Ectodermal cell (in vitro differentiated cells): Measurements from ENCODE around the gene MICOS13.
A peak's percentile ranks its signal among the peaks of the same experiment; 100 is the strongest.

Experiments
- H3K27ac ChIP-seq: 2 replicates; pipeline ENCODE4 v1.7.0; 2013; ENCODE audit warnings: mild to moderate bottlenecking, low read depth, low read length; ENCODE audit not compliant: insufficient read depth, poor library complexity, severe bottlenecking
- H3K27me3 ChIP-seq: 2 replicates; pipeline ENCODE4 v1.7.0; 2013; ENCODE audit warnings: mild to moderate bottlenecking, low read length; ENCODE audit not compliant: insufficient read depth, control insufficient read depth, poor library complexity, severe bottlenecking
- H3K36me3 ChIP-seq: one replicate; pipeline ENCODE4 v1.7.0; 2013; ENCODE audit warnings: low read length; ENCODE audit not compliant: control insufficient read depth, insufficient read depth
- H3K4me1 ChIP-seq: one replicate; pipeline ENCODE4 v1.7.0; 2013; ENCODE audit warnings: low read length; ENCODE audit not compliant: control insufficient read depth, insufficient read depth
- H3K4me3 ChIP-seq: 2 replicates; pipeline ENCODE4 v1.7.0; 2013; ENCODE audit warnings: low read depth, low read length, control low read depth; ENCODE audit not compliant: insufficient read depth
- H3K9me3 ChIP-seq: 2 replicates; pipeline ENCODE4 v1.7.0; 2013; ENCODE audit warnings: mild to moderate bottlenecking, low read length, moderate library complexity; ENCODE audit not compliant: control insufficient read depth
- WGBS, 2 experiments: methylation state at CpG; one replicate each; pipeline ENCODE4 v1.1.7; 2013; ENCODE audit warnings: missing lambda C conversion rate in 2 of 2; 5-methylcytosine and 5-hydroxymethylcytosine counted together

The MICOS13 gene

DNA sequence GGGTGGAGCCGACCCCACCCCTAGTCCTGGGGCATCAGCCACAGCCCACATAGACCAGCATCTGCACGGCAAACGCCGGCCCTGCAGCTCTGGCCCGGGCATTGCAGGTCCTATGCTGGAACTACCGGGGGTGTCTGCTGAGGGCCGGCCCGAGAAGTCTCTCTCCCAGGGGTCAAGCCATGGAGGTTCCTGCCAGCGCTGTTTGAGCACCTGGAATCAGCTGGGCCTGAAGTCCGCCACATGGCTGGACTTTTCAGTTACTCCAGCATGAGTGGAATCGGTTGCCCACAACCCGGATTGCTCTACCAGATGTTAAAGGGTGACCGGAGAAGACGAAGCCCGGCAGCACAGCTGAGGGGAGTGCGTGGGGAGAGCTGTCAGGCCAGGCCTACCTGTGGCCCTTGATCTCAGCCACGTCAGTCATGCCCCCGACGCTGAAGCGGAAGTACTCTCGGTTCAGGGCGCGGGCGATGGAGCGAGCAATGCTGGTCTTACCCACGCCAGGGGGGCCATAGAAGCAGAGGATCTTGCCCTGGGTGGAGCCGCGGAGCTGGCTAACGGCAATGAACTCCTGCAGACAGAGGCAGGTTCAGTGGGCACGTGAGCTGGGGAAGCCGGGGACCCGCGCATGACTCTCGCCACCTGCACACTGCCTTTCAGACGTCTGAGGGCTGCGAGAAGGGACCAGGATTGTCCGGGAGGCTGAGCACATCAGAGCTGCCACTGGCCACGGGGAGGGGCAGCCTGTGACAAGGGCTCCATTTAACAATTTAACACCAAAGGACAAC, 18.5 kb upstream of the MICOS13 start:
- H3K4me1 ChIP-seq, result no peaks in the 10 kb centered on the region
- H3K36me3 ChIP-seq, result peaks cover 25% of the 10 kb centered on the region
- H3K9me3 ChIP-seq, result no peaks in the 10 kb centered on the region
- H3K4me3 ChIP-seq, result no peak overlapping the region
- H3K27ac ChIP-seq, result no peak overlapping the region
- 96% methylated on average over 38 of the region's 38 CpGs for WGBS, 2 experiments
- no peaks in the 10 kb centered on the region for H3K27me3 ChIP-seq

DNA sequence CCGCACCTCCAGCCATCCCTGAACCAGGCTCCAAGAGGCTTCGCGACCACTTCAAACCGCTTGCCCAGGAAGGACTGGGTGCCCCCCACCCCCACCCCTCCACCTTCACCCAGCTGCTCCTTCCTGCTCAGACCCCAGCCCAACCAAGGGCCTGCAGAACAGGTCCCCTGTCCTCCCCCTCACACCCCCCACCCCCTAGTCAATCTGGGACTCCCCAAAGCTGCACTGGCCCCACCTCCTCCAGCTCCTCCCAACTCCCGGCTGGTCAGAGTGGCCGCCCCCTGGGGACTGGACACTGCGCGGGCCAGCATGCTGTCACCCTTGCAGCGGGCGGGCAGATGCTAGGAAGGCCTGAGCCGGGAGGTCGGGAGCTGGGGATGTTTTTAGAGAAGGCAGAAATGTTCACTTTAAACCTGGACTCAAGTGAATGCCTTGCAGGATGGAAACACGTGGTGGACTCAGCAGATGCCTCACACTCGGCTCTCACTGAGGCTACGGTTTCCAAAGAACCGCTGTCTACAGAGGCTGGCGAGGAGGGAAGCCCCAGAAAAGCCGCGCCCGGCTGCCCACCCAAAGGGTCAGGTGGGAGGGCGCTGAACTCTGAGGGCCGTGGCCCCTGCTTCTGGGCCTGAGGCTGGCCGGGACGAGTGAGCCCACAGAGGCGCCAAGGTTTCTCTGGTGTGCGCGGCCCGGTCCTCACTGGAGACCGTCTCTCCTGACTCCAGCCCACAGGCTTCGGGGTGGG, 17.7 kb upstream of the MICOS13 start:
- no peak overlapping the region for H3K4me3 ChIP-seq
- H3K36me3 ChIP-seq, result peaks cover 30% of the 10 kb centered on the region
- 92 to 93% methylated on average over 30 of the region's 30 CpGs for WGBS, 2 experiments
- no peaks in the 10 kb centered on the region for H3K9me3 ChIP-seq
- no peaks in the 10 kb centered on the region for H3K4me1 ChIP-seq
- no peaks in the 10 kb centered on the region for H3K27me3 ChIP-seq
- no peak overlapping the region for H3K27ac ChIP-seq

DNA sequence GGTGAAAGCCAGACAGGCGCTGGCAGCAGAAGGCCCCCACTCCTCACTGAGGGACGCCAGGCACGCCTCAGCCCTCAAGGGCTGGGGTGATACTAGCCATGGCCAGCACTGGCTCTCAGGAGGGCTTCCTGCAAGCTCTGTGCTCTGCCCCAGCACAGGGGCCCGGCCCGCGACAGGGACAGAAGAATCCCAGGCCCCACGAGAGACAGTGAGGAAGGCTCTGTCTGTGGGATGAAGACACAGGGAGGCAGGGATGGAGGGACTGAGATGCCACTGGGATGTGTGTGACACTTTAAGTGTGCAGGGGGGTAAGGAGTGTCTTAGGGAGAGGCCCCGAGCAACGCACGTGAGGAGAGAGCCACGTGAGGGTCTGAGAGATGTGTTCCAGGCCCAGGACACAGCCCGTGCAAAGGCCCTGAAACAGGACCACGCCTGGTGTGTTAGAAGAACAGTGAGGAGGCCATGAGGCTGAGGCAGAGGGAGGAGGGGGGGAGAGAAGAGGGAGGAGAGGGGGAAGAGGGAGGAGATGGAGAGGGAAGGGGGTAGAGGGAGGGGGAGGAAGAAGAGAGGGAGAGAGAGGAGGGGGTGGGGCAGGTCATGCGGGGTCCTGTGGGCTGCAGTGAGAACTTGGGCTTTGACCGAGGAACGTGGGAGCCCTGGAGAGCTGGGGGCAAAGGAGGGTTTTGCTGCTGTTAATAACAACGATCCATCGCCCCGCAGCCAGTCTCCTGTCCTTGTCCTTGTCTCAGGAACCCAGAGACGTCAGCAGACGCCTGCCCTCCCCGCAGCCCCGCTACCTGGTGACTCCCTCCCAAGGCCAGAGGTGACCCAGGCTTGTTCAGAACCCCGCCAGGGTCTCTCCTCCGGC, 16.9 kb upstream of the MICOS13 start:
- H3K27ac ChIP-seq, result no peak overlapping the region
- H3K4me1 ChIP-seq, result no peaks in the 10 kb centered on the region
- WGBS, 2 experiments, result 90 to 91% methylated on average over 25 of the region's 25 CpGs
- no peak overlapping the region for H3K4me3 ChIP-seq
- H3K36me3 ChIP-seq, result peaks cover 38% of the 10 kb centered on the region
- H3K9me3 ChIP-seq, result no peaks in the 10 kb centered on the region
- no peaks in the 10 kb centered on the region for H3K27me3 ChIP-seq

DNA sequence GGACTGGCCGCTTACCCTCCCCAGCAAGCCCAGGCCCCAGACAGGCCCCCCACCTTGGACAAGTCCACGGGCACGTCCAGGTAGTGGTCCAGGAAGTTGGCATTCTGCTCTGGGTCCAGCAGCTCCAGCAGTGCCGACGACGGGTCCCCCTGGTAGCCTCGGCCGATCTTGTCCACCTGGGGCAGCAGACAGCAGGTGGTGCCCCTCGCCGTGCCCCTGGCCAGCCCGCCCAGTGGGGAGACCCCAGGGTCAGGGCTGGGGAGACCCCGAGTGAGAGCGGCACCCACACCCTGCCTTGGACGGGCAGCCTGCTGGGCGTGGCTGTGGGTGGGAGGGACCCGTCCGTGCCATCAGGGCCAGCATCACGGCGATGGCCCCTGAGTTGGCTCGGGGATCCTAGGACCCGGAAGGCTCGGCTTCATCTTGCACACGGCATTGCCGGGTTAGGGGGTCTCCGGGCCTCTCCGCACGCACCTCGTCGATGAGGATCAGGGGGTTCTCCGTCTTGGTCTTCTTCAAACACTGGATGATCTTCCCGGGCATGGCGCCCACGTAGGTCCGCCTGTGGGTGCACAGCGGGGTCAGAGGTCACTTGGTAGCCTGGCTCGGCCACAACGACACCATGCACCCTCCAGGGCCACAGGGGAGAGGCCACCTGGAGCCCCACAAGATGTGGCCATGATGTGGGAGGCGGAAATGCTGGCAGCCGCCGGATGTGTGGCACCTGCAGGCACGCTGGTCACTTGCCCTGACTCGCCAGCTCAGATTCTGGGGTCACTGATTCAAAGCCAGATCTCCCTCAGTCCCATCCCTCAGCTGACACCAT, 16.1 kb upstream of the MICOS13 start:
- Histone ChIP-seq H3K9me3 (no peaks in the 10 kb centered on the region), H3K27me3 (no peaks in the 10 kb centered on the region), H3K36me3 (peaks cover 38% of the 10 kb centered on the region), H3K4me3 (no peak overlapping the region), H3K27ac (no peak overlapping the region), H3K4me1 (no peaks in the 10 kb centered on the region)
- WGBS, 2 experiments, result 94 to 95% methylated on average over 42 of the region's 42 CpGs

DNA sequence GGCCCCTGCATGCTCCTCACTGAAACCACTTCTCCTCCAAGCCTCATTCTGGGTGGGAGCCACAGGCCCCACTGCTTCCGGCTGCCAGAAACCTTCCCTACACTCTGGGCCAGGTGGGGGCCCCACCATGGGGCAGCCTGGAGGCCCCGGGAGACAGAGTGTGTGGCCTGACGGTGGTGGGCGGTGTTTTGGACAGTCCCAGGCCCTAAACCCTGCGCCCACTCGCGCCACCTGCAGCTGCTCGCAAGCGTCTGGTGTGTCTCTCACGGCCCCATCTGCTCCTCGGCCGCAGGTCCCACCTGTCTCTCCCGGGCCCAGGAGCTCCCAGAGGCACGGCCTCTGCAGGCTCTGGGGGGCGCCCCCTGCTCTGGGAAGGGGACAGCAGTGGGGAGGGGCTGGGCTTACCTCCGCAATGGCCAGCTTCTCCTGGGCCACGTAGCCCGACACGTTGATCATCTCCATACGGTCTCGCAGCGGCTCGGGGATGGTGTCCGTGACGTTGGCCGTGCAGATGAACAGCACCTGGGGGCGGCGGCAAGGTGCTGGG, 15.4 kb upstream of the MICOS13 start:
- Histone ChIP-seq H3K9me3 (no peaks in the 10 kb centered on the region), H3K27me3 (no peaks in the 10 kb centered on the region), H3K36me3 (peaks cover 32% of the 10 kb centered on the region), H3K4me3 (no peak overlapping the region), H3K4me1 (no peaks in the 10 kb centered on the region), H3K27ac (no peak overlapping the region)
- WGBS, 2 experiments, result 95% methylated on average over 28 of the region's 28 CpGs

DNA sequence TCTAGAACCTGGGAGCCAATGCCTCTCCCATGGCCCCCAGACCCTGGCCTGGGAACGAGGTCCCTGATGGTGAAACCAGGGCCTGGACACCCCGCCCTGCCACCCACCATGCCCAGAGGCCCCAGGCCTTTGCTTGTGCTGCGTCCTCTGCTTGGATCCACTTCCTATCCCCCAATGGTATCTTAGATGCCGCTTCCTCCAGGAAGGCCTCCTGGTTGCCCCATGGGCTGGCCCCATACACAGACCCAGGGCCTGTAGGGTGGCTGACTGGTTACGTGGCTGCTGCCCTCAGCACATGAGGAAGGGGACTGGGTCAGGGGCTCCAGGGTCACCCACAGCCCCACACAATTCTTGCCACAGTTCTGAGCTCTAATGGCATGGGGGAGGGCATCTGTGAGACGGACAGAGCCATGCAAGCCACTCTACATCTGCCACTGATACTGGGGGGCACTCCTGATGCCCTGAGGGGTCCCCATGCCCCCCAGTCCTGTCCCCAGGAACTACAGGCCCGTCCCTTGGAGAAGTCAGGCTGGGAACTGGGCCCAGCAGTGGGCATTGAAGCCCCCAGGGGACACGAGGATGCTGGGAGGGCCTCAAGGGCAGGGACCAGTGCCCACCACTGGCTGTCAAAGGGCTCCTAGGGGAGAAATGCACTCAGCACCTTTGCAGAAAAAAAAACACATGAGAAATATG, 14.8 kb upstream of the MICOS13 start:
- H3K27me3 ChIP-seq, result no peaks in the 10 kb centered on the region
- H3K9me3 ChIP-seq, result no peaks in the 10 kb centered on the region
- WGBS, 2 experiments, result 93 to 96% methylated on average over 8 of the region's 8 CpGs
- H3K36me3 ChIP-seq, result peaks cover 27% of the 10 kb centered on the region
- no peaks in the 10 kb centered on the region for H3K4me1 ChIP-seq
- peak overlapping the region; percentile 16 for H3K27ac ChIP-seq
- H3K4me3 ChIP-seq, result no peak overlapping the region

DNA sequence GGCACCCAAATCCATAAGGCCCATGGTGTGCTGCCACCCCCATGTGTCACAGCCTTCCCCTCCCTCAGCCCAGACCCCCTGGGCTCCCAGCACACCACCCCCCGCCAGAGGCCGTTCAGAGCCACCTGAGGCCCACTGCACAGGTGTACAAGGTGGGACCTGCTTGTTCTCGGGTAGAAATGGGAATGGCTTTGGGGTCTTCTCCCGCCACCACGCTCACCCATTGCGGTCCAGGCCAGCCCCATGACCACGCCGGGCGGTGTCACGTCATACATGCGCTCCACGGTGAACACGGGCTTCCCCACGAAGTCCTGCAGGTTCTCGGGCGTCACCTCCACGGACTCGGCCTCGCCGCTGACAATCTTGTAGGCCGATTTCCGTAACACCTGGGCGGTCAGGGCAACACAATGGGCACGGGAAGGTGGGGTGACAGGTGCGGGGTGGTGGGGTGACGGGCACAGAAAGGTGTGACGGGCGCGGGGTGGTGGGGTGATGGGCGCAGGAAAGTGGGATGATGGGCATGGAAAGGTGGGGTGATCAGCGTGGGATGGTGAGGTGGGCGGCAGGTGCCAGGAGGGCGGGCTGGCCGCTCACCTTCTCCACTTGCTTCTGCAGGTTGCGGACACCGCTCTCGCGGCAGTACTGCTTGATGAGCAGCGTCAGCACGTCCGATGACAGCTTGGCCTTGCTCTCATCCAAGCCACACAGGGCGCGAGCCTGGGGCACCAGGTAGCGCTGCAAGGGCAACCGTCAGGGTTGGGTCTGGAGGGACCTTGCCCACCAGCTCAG, 14.0 kb upstream of the MICOS13 start:
- no peaks in the 10 kb centered on the region for H3K4me1 ChIP-seq
- 96% methylated on average over 45 of the region's 45 CpGs for WGBS, 2 experiments
- H3K4me3 ChIP-seq, result no peak overlapping the region
- no peaks in the 10 kb centered on the region for H3K27me3 ChIP-seq
- H3K36me3 ChIP-seq, result peaks cover 27% of the 10 kb centered on the region
- no peaks in the 10 kb centered on the region for H3K9me3 ChIP-seq
- H3K27ac ChIP-seq, result no peak overlapping the region

DNA sequence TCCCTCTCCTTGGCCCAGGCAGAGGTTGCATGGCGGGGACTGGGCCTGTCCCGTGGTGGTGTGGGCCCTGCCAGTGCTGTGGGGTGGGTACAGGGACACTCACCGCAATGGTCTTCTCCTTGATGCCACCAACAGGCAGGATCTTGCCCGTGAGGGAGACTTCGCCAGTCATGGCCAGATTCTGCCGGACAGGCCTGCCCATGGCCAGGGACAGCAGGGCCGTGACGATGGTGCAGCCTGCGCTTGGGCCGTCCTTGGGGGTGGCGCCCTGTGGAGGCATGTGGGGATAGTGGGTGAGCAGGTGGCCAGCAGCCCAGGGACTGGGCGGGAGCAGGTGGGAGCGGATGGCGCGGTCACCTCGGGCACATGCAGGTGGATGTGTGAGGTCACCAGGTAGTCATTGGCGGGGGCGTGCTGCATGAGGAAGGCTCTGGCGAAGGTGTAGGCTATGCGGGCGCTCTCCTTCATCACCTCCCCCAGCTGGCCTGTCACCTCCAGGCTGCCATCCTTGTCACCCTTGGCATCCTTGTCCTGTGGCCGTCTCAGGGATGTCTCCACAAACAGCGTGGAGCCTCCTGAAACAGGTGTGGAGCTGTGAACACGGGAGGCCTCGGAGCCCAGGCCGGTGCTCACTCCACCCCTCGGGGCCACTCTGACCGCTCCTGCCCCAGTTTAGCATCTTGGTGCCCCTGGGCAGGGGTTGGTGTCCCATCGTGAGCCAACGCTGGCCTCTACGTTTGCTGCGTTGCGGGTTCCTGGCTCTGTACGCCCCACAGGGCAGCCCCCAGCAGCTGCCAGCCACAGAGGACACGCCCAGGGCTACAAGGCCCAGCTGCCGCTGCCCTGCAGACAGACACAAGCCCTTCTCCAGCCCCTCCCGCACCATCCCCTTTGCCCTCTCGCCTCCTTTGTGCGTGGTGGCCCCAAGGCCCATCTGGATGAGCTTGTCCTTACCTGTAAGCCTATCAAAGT, 13.2 kb upstream of the MICOS13 start:
- peaks cover 27% of the 10 kb centered on the region for H3K36me3 ChIP-seq
- H3K9me3 ChIP-seq, result no peaks in the 10 kb centered on the region
- WGBS, 2 experiments, result 95% methylated on average over 39 of the region's 39 CpGs
- no peak overlapping the region for H3K4me3 ChIP-seq
- no peaks in the 10 kb centered on the region for H3K4me1 ChIP-seq
- no peaks in the 10 kb centered on the region for H3K27me3 ChIP-seq
- H3K27ac ChIP-seq, result peak overlapping the region; percentile 8
